PC-3 (cell line): Measurements from ENCODE around the gene GTPBP1. TPM values are rescaled to one million over a fixed set of nuclear protein-coding genes. Genes with fewer than 3 reads are reported as not detected.

ENCODE experiments used
- ATAC-seq: fragments of 200-7000 bp; cut with Tn5 transposase; 2 replicates; pipeline ENCODE4 v1.9.1; 2020; ENCODE audit warnings: mild to moderate bottlenecking, moderate library complexity
- BruUV-seq: library from RNA; stranded (reverse); fragments of 400-500 nt; replicated peaks from 2 replicates; lab custom pipeline; 2021; lab: Mats Ljungman, UMichigan
- CTCF ChIA-PET: fragments of 300-600 bp; sonication (Branson Sonifier 250); formaldehyde crosslinking; loops from one replicate; lab custom pipeline; 2022; ENCODE audit warnings: antibody characterized with exemption; lab: Charles Lee
- POLR2A ChIA-PET: fragments of 300-600 bp; sonication (Branson Sonifier 250); formaldehyde crosslinking; loops from one replicate; lab custom pipeline; 2022; ENCODE audit warnings: antibody characterized with exemption; ENCODE audit not compliant: unreplicated experiment; lab: Charles Lee
- DNase-seq: peaks from one replicate; pipeline ENCODE4 v3.0.0-alpha.2; 2015
- H2AFZ ChIP-seq: fragments of 300-600 bp; sonication (generic); 2 replicates; pipeline ENCODE4 v1.6.0; 2016; ENCODE audit warnings: antibody characterized with exemption, low read length
- H3F3A ChIP-seq: fragments of 300-600 bp; sonication (generic); one replicate; pipeline ENCODE4 v1.6.0; 2017; ENCODE audit warnings: antibody characterized with exemption, low read length, control low read depth, mild to moderate bottlenecking; ENCODE audit not compliant: unreplicated experiment
- H3K27ac ChIP-seq: fragments of 300-600 bp; sonication (generic); 2 replicates; pipeline ENCODE4 v1.5.1; 2016; ENCODE audit warnings: mild to moderate bottlenecking, low read length
- H3K27me3 ChIP-seq: fragments of 300-600 bp; sonication (generic); 2 replicates; pipeline ENCODE4 v1.6.1; 2016; ENCODE audit warnings: low read length, mixed read lengths
- H3K36me3 ChIP-seq: fragments of 300-600 bp; sonication (generic); 2 replicates; pipeline ENCODE4 v1.6.1; 2016; ENCODE audit warnings: low read depth, mixed run types, low read length, mixed read lengths
- H3K4me1 ChIP-seq: fragments of 300-600 bp; sonication (generic); 2 replicates; pipeline ENCODE4 v1.5.1; 2016; ENCODE audit warnings: low read length; ENCODE audit not compliant: insufficient read depth
- H3K4me2 ChIP-seq: fragments of 300-600 bp; sonication (generic); 2 replicates; pipeline ENCODE4 v1.6.0; 2016; ENCODE audit warnings: low read length
- H3K4me3 ChIP-seq: fragments of 300-600 bp; sonication (generic); 2 replicates; pipeline ENCODE4 v1.5.1; 2016; ENCODE audit warnings: mild to moderate bottlenecking, low read length, mixed read lengths
- H3K79me2 ChIP-seq: fragments of 300-600 bp; sonication (generic); 2 replicates; pipeline ENCODE4 v1.6.1; 2017; ENCODE audit warnings: low read length, mixed read lengths
- H3K9ac ChIP-seq: fragments of 300-600 bp; sonication (generic); 2 replicates; pipeline ENCODE4 v1.6.0; 2016; ENCODE audit warnings: mild to moderate bottlenecking, low read length
- H3K9me2 ChIP-seq: fragments of 300-600 bp; sonication (generic); replicated peaks from 2 replicates; pipeline ENCODE4 v1.6.1; 2016; ENCODE audit warnings: mixed run types, low read length, mixed read lengths
- H3K9me3 ChIP-seq: fragments of 300-600 bp; sonication (generic); 2 replicates; pipeline ENCODE4 v1.6.1; 2016; ENCODE audit warnings: low read length, mixed read lengths
- H4K20me1 ChIP-seq: fragments of 300-600 bp; sonication (generic); 2 replicates; pipeline ENCODE4 v1.6.1; 2016; ENCODE audit warnings: low read length, mixed read lengths
- EZH2 ChIP-seq: fragments of 300-600 bp; sonication (generic); IDR thresholded peaks from one replicate; pipeline ENCODE4 v1.6.1; 2017; ENCODE audit warnings: antibody characterized with exemption, mild to moderate bottlenecking, low read length; ENCODE audit not compliant: unreplicated experiment
- EZH2phosphoT487 ChIP-seq: fragments of 300-600 bp; sonication (generic); IDR thresholded peaks from 2 replicates; pipeline ENCODE4 v1.6.1; 2018; ENCODE audit warnings: mild to moderate bottlenecking, antibody characterized with exemption, low read length, borderline replicate concordance
- intact Hi-C: fragments of 100-400 bp; cut with micrococcal nuclease; formaldehyde crosslinking; loops from 2 replicates; pipeline ENCODE4 v1.9.0; 2023
- total RNA-seq: library from RNA; depleted of rRNA; stranded (reverse); fragments of >200 nt; gene quantifications from 2 replicates; pipeline ENCODE4 v1.2.3, GENCODE V29; 2014
- TF ChIP-seq, protein P1 (sequence below): fragments of 300-600 bp; sonication (generic); conservative IDR thresholded peaks from 2 replicates; pipeline ENCODE4 v1.5.1; 2017; ENCODE audit warnings: antibody characterized with exemption, low read depth, mild to moderate bottlenecking, low read length

GTPBP1 gene
- total RNA-seq, 1 experiment from 2014 or later = 28.2 TPM

DNA sequence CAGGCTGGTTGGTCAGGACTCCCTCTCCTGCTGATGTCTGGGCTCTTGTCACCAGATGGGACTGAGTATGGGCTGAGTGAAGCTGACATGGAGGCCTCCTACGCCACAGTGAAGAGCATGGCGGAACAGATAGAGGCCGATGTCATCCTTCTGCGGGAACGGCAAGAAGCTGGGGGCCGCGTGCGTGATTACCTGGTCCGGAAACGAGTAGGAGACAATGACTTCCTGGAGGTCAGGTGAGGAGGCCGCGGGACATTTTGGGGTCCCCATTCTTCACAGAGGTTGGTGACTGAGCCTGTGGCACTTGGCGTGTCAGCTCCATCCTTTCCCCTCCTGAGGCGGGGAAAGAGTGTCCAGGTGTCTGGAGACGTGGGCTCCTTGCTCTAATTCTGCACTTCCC is 10.1 kb downstream of the GTPBP1 start:
- no peak overlapping the region for H3K4me2 ChIP-seq
- H3K79me2 ChIP-seq = peaks cover 62% of the 10 kb centered on the region
- peaks cover 22% of the 10 kb centered on the region; the same call in 1 of the 2 replicates for H4K20me1 ChIP-seq
- no peak overlapping the region for H2AFZ ChIP-seq
- H3K27me3 ChIP-seq = no peaks in the 10 kb centered on the region
- ATAC-seq (no peak), DNase-seq (no peak)
- CTCF ChIA-PET = no interaction called here
- POLR2A ChIA-PET = no interaction called here
- H3F3A ChIP-seq = no peaks in the 10 kb centered on the region
- H3K9ac ChIP-seq = no peak overlapping the region
- peaks cover 27% of the 10 kb centered on the region for H3K4me1 ChIP-seq
- intact Hi-C loops = no loop called here
- no TSS peak for BruUV-seq
- TF ChIP-seq, protein P1, sequence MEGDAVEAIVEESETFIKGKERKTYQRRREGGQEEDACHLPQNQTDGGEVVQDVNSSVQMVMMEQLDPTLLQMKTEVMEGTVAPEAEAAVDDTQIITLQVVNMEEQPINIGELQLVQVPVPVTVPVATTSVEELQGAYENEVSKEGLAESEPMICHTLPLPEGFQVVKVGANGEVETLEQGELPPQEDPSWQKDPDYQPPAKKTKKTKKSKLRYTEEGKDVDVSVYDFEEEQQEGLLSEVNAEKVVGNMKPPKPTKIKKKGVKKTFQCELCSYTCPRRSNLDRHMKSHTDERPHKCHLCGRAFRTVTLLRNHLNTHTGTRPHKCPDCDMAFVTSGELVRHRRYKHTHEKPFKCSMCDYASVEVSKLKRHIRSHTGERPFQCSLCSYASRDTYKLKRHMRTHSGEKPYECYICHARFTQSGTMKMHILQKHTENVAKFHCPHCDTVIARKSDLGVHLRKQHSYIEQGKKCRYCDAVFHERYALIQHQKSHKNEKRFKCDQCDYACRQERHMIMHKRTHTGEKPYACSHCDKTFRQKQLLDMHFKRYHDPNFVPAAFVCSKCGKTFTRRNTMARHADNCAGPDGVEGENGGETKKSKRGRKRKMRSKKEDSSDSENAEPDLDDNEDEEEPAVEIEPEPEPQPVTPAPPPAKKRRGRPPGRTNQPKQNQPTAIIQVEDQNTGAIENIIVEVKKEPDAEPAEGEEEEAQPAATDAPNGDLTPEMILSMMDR = no peak
- TF ChIP-seq EZH2phosphoT487 (no peak), EZH2 (no peak)
- no peak overlapping the region for H3K27ac ChIP-seq
- H3K4me3 ChIP-seq = no peak overlapping the region
- no peaks in the 10 kb centered on the region for H3K9me2 ChIP-seq
- no peaks in the 10 kb centered on the region for H3K9me3 ChIP-seq
- peaks cover 6% of the 10 kb centered on the region; the same call in 1 of the 2 replicates for H3K36me3 ChIP-seq

DNA sequence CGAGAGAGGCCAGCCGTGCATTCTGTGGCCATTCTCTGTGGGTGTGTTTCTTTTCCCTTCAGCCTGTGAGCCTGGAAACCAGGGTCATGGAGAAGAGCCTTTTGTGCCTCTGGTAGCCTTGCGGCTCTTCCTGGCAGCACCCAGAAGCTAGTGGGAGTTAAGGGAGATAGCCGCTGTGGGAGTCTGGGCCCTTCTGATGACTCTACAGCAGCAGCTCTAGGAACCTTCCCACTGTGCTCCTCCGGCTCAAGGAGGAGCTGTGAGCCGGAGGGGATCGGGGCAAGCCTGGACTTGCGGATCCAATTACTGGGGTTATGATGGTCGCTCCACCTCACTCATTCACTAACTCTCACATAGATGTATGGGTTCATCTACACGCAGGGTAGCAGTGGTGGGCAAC is 10.5 kb downstream of the GTPBP1 start:
- no TSS peak for BruUV-seq
- Histone ChIP-seq H4K20me1 (peaks cover 18% of the 10 kb centered on the region; the same call in 1 of the 2 replicates), H3K79me2 (peaks cover 57% of the 10 kb centered on the region)

DNA sequence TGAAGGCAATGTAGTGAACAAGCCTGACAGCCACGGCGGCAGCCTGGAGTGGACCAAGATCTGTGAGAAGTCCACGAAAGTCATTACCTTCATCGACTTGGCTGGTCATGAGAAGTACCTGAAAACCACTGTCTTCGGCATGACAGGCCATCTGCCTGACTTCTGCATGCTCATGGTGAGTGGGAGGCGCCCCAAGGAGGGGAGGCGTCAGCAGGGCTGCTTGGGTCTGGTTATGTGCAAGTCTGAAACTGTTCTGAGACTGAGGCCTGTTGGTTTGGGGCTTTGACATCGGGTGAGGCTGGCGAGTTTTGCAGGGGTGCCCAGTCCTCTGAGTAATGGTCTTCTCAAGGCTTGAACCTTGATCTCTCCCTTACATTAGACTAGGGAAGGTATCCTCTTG is 11.1 kb downstream of the GTPBP1 start:
- ATAC-seq (no peak), DNase-seq (no peak)
- BruUV-seq = no TSS peak
- ChIA-PET POLR2A (no interaction called here), CTCF (no interaction called here)
- no peak overlapping the region for H2AFZ ChIP-seq
- TF ChIP-seq EZH2 (no peak), EZH2phosphoT487 (no peak)
- TF ChIP-seq, protein P1 = no peak
- no peaks in the 10 kb centered on the region for H3F3A ChIP-seq
- H3K36me3 ChIP-seq = peaks cover 9% of the 10 kb centered on the region; the same call in 1 of the 2 replicates
- H3K9me3 ChIP-seq = no peaks in the 10 kb centered on the region
- no peaks in the 10 kb centered on the region for H3K27me3 ChIP-seq
- H3K27ac ChIP-seq = no peak overlapping the region
- no peak overlapping the region for H3K4me2 ChIP-seq
- peaks cover 18% of the 10 kb centered on the region; the same call in 1 of the 2 replicates for H4K20me1 ChIP-seq
- peaks cover 22% of the 10 kb centered on the region for H3K4me1 ChIP-seq
- no peaks in the 10 kb centered on the region for H3K9me2 ChIP-seq
- peaks cover 52% of the 10 kb centered on the region for H3K79me2 ChIP-seq
- no peak overlapping the region for H3K9ac ChIP-seq
- H3K4me3 ChIP-seq = no peak overlapping the region
- intact Hi-C loops = no loop called here

More for the DNA sequence above, 10.5 kb downstream of the GTPBP1 start:
- ATAC-seq (no peak), DNase-seq (no peak)
- Histone ChIP-seq H3K9me2 (no peaks in the 10 kb centered on the region), H3K9ac (no peak overlapping the region), H2AFZ (no peak overlapping the region), H3K4me1 (peaks cover 23% of the 10 kb centered on the region), H3F3A (no peaks in the 10 kb centered on the region), H3K4me2 (no peak overlapping the region), H3K27me3 (no peaks in the 10 kb centered on the region), H3K27ac (no peak overlapping the region), H3K9me3 (no peaks in the 10 kb centered on the region), H3K36me3 (peaks cover 6% of the 10 kb centered on the region; the same call in 1 of the 2 replicates), H3K4me3 (no peak overlapping the region)
- intact Hi-C loops = no loop called here
- ChIA-PET CTCF (no interaction called here), POLR2A (no interaction called here)
- TF ChIP-seq, protein P1 = no peak
- TF ChIP-seq EZH2phosphoT487 (no peak), EZH2 (no peak)
